Stimulated activated effector memory CD8-positive, alpha-beta T cell treated with anti-CD3 and anti-CD28 coated beads, Interleukin-12 subunit alpha, Interleukin-12 subunit beta, amount 100 ng/mL, for 72 hours (primary cell): Measurements from ENCODE around the gene INO80B.
"Not testable (repeated sequence)": the region's sequence is repeated elsewhere in the genome, so short reads cannot be mapped to it uniquely, and the experiment has no call there.

Source experiments
- ATAC-seq: fragments of 150-1000 bp; cut with Tn5 transposase; 2 replicates; pipeline ENCODE4 v1.10.0; 2021
- DNase-seq, 2 donors: peaks; one replicate each; pipeline ENCODE4 v3.0.0; 2021 to 2022; ENCODE audit warnings: low spot score in 2 of 2
- H3K27ac Mint-ChIP-seq: one replicate; pipeline ENCODE4 v1.8.0; 2022; ENCODE audit warnings: mild to moderate bottlenecking, mixed read lengths
- H3K36me3 Mint-ChIP-seq: one replicate; pipeline ENCODE4 v1.8.0; 2022; ENCODE audit warnings: mild to moderate bottlenecking, mixed read lengths
- H3K4me1 Mint-ChIP-seq: one replicate; pipeline ENCODE4 v1.8.0; 2022; ENCODE audit warnings: mixed read lengths
- H3K4me3 Mint-ChIP-seq: one replicate; pipeline ENCODE4 v1.8.0; 2022; ENCODE audit warnings: mild to moderate bottlenecking, mixed read lengths
- H3K9me3 Mint-ChIP-seq: one replicate; pipeline ENCODE4 v1.8.0; 2022; ENCODE audit warnings: mixed read lengths

INO80B gene

DNA sequence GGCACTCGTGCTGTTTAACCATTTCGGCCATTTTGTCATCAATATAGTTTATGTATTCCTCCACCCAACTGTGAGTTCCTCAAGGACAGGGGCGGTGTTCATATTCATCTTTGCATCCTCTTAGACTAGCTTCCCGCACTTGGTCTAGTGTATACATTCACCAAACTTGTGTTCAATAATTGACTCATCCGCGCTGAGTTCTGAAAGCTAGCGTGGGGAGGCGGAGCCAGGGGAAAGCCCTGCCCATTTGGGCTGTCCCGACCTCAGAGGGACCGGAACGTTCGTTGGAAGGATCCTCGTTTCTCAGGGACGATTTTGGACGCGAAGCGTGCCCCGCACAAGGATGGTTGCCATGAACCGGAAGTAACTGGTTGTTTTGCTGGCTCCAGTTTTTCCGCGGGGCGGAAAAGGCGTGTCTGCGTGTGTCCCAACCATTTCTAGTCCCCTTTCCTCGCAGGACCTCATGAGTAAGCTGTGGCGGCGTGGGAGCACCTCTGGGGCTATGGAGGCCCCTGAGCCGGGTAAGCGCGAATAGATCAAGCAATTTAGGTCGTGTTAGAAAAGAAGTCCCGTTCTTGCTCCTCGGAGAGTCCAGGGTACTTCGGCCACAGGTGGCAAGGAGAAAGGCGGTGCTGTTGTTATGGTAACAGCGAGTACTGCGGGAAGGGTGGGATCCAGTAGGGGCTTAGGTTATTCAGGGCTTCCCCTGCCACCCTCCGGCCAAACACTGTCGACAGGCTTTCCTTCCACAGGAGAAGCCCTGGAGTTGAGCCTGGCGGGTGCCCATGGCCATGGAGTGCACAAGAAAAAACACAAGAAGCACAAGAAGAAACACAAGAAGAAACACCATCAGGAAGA is at the start of gene INO80B:
INO80B (plus strand) TSS at position 434 of the 858 bp plus-strand sequence; CDS start at position 464, 30 bp downstream.
- no peaks in the 10 kb centered on the region for H3K9me3 Mint-ChIP-seq
- H3K36me3 Mint-ChIP-seq, result peaks cover 56% of the 10 kb centered on the region
- peak; percentile 71 for ATAC-seq

DNA sequence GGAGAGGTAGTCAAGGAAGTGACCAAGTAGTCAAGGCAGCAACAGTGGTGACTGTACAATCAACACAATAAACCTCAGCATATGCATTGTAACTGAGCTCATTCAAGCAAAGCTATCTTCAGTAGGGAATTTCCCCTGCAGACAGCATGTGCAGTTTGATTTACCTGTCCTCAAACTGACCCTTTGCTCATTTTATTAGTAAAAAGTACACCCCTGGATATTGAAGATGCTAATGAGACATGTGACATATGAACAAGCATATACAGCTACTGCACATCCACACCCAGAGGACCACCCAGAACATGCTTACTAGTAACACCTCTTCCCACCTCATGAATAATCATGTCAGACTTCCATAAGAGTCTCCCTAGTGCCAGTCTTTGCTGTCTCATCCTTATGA is 48.9 kb upstream of the INO80B start:
- Mint-ChIP-seq H3K27ac (no peak overlapping the region), H3K4me1 (no peaks in the 10 kb centered on the region), H3K4me3 (no peak overlapping the region), H3K36me3 (no peaks in the 10 kb centered on the region), H3K9me3 (no peaks in the 10 kb centered on the region)
- peak; percentile 67 for ATAC-seq
- no peak for DNase-seq

More for the DNA sequence above, at the start of gene INO80B:
- Mint-ChIP-seq H3K4me1 (peaks cover 70% of the 10 kb centered on the region), H3K27ac (peak within 1 kb of the TSS; percentile 97), H3K4me3 (peak within 1 kb of the TSS; percentile 98)
- peak; percentile 98 to 100 for DNase-seq

DNA sequence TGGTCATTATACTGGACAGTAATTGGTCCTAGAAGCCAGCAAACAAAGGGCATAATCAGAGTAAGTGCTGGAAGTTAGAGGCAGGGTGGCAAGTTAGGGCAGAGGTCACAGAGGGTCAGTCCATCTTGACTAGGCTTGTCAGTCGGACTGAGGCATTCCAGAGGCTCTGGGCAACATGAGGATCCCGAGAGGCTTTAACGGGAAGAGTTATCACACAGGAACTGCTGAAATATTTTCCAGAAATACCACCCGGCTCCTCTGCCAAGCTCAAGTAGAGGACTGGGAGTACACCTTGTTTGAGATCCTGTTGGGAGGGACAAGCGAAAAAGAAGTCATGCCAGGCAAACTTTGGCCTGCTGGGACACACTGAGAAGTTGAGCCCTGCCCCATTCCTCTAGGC is 47.2 kb upstream of the INO80B start:
- Mint-ChIP-seq H3K4me1 (no peaks in the 10 kb centered on the region), H3K27ac (no peak overlapping the region), H3K9me3 (no peaks in the 10 kb centered on the region), H3K36me3 (no peaks in the 10 kb centered on the region), H3K4me3 (no peak overlapping the region)
- no peak for DNase-seq
- no peak for ATAC-seq

DNA sequence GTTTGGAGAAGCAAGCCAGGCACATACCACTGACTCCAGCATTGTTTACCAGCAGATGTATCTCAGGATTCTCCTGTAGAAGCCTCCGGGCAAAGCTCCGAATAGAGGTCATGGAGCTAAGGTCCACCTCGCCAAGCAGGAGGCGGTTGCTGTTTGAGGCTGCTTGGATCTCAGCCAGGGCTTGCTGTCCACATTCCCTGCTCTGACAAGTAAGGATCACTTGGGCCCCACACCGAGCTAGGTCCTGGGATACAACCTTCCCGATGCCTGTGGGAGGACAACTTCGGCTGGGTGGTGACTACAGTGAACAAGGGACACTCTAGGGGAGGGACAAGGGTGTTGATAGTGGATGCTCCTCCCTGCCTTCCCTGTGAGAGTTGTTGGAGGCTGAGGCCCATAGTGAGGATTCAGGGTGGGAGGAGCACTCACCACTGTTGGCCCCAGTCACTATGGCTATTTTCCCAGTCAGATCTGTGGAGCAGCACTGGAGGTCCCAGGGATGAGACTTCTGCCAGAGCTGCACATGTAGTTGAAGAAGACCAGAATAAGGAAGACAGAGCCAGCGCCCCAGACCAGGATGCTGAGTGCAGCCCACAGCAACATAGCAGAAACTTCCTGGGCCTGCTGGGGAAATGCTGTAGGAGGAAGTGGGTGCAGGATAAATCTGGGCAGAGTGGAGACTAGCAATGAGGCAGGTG is 41.7 kb upstream of the INO80B start:
- no peak for DNase-seq
- Mint-ChIP-seq H3K4me1 (no peaks in the 10 kb centered on the region), H3K36me3 (no peaks in the 10 kb centered on the region), H3K27ac (peak overlapping the region; percentile 11), H3K4me3 (no peak overlapping the region), H3K9me3 (no peaks in the 10 kb centered on the region)
- no peak for ATAC-seq

DNA sequence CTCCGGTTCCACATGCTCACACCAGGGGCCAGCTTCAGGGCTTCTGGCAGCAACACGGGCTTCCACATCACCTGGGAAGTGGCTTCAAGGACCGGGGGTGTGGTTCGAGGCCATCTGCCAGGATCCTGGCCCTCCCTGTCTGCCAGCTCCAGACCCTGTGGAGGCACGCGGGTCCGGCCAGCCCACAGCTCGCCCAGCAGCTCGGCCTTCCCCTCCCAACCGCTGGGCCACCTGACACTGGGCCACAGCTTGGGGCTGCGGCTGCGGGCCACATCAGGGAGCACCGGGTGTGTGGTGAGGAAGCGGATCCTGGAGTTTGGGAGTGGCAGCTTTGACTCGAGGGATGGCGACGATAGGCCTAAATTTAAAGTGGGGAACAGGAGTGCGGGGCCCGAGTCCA is 40.4 kb upstream of the INO80B start:
- ATAC-seq (no peak), DNase-seq (no peak)
- Mint-ChIP-seq H3K36me3 (no peaks in the 10 kb centered on the region), H3K4me3 (peak overlapping the region; percentile 52), H3K4me1 (no peaks in the 10 kb centered on the region), H3K9me3 (no peaks in the 10 kb centered on the region), H3K27ac (no peak overlapping the region)

DNA sequence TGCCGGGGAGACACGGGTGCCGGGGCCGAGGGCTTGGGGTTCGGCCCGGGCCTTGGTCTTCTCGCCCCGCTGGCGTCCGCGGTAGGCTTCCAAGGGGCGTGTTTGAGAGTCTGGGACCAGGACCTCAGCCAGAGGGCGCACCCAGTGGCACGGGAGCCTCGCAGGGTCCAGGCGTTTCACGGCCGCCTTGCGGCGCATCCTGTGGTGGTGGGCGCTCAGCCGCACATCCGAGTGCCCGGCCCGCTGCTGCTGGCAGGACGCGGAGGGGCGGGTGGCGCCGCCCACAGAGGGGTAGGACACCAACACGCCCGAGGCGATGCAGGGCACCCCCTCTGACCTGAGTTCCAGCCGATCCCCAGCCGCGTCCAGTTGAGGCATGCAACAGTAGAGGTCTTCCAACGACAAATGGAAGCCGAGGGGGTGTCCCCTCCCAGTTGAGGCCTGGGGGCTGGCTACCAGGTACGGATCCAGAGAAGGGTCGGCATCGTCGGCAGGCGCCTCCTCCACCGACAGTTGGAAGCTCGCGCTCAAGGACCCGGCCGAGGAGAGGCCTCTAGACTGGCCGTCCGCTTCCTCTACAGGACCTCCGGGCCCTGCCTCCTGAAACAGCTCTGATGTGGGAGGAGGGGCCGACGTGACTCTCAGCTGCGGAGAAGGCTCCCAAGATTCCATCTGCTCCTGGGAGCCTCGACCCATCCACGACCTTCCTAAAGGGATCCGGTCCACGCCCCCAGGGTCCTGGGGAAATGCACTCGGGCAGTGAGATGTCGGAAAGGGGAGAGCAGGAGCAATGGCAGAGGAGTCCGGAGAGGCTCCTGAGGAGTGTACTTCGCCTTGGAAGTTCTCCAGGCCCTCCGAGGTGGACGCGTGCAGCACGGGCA is 39.8 kb upstream of the INO80B start:
- Mint-ChIP-seq H3K27ac (no peak overlapping the region), H3K4me3 (peak overlapping the region; percentile 52), H3K36me3 (no peaks in the 10 kb centered on the region), H3K4me1 (peaks cover 1% of the 10 kb centered on the region), H3K9me3 (no peaks in the 10 kb centered on the region)
- ATAC-seq, result peak; percentile 59
- DNase-seq, result no peak

DNA sequence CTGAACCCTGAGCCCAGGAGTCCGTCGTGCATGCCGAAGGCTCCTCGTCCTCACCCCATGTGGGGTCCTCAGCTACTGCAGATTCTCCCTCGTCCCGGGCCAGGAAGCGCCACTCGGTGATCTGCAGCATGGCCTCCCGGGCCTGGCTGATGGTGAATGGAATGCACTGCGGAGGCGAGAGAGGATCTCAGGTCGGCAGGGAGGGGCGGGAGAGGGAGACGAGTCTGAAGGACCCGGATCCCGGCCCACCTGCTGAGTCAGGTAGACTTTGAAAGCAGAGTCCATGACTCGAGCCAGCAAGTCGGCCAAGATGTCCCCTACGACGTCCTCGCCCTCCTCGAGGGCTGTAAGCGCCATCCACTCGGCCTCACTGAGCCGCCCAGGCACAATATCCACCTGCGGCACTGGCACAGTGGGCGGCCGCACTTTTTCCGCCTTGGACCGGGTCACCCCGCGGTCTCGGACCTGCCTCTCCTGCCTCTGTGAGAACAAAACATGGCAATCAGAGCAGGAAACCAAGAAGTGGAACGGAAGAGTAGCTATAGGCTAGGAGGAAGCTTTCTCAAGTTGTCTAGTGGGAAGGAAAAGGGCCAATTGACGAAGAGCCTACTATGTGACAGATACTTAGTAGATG is 39.0 kb upstream of the INO80B start:
- ATAC-seq (no peak), DNase-seq (no peak)
- Mint-ChIP-seq H3K36me3 (peaks cover under 1% of the 10 kb centered on the region), H3K4me3 (peak overlapping the region; percentile 52), H3K9me3 (no peaks in the 10 kb centered on the region), H3K4me1 (peaks cover 8% of the 10 kb centered on the region), H3K27ac (no peak overlapping the region)

DNA sequence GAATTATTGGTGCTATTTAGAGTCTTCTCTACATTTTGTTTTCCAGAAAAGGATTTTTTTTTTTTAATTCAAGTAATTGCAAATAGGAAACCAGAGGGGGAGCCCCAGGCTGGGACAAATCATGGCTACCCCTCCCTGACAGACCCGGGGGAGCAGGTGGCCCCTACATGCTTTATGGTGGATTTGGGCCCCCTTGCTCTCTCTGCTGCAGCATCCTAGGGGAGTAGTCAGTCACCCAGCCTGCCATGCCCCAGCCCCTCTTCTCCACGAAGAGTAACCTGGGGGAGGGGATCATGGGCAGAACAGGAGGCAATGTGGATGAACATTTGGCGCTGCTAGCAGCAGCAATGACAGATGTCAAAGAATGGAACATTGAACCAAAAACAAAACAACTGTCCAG is 38.1 kb upstream of the INO80B start:
- DNase-seq (no peak), ATAC-seq (no peak)
- peaks cover 9% of the 10 kb centered on the region for H3K36me3 Mint-ChIP-seq
- no peak overlapping the region for H3K27ac Mint-ChIP-seq
- H3K4me1 Mint-ChIP-seq, result peaks cover 14% of the 10 kb centered on the region
- H3K9me3 Mint-ChIP-seq, result no peaks in the 10 kb centered on the region
- H3K4me3 Mint-ChIP-seq, result no peak overlapping the region

DNA sequence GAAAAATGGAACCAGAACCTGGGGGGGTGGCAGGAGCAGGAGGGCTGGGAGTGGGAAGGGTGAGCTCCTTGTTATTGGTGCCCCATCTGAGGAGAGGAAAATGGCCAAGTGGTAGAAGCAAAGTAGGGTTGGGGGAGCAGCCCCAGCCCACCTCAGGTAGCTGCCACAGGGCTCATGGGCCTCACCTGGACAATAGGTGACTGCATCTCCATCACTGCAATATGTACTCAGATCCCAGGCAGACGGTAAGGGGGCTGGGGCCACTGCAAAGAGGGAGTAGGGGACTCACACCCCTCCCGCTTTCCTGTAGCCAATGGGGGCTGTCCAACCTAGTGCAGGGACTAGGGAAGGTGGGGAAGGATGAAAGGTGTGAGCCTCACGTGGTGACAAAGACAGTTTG is 37.7 kb upstream of the INO80B start:
- DNase-seq, result no peak
- Mint-ChIP-seq H3K27ac (no peak overlapping the region), H3K36me3 (peaks cover 13% of the 10 kb centered on the region), H3K4me1 (peaks cover 18% of the 10 kb centered on the region), H3K9me3 (no peaks in the 10 kb centered on the region), H3K4me3 (no peak overlapping the region)
- no peak for ATAC-seq

DNA sequence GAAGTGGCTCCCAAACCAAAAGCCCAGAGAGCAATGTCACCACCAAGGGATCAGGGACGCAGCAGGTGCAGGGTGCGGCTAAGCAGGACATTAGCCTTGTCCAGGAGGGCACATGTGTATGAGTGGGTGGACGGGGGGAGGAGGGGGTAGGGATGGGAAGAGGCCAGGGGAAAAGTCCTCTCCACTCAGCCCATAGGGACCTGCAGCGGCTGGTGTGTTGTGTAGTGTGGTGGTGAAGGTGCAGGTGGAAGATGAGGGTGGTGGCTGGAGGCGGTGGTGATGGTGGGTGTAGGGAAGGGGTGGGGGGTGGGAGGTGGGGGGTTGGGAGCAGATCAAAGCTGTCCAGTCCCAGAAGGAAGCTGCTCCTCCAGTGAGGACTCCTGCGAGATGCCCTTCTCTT is 37.1 kb upstream of the INO80B start:
- no peak overlapping the region for H3K27ac Mint-ChIP-seq
- H3K4me3 Mint-ChIP-seq, result no peak overlapping the region
- H3K9me3 Mint-ChIP-seq, result no peaks in the 10 kb centered on the region
- peaks cover 23% of the 10 kb centered on the region for H3K4me1 Mint-ChIP-seq
- DNase-seq (no peak), ATAC-seq (no peak)
- H3K36me3 Mint-ChIP-seq, result peaks cover 19% of the 10 kb centered on the region

DNA sequence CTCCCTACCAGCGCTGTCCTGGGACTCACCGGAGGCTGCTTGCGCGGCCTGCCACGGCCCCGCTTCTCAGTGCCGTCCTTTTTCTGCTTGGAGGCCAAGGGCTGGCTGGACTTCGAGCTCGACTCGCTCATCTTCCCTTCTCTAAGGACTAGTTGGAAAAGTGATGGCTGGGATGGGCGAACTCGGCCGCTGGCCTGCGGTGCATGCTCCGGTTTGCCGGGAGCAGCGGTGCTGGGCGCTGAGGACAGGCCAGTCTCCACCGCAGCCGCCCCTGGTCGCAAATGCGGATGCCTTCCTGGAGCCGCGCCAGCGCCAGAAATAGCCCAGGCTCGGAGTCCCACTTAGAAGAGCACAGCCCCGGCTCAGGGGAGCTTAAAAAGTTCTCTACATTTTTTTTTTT is 36.6 kb upstream of the INO80B start:
- H3K9me3 Mint-ChIP-seq, result no peaks in the 10 kb centered on the region
- H3K4me3 Mint-ChIP-seq, result no peak overlapping the region
- no peak overlapping the region for H3K27ac Mint-ChIP-seq
- peaks cover 24% of the 10 kb centered on the region for H3K36me3 Mint-ChIP-seq
- no peak for ATAC-seq
- DNase-seq, result no peak
- H3K4me1 Mint-ChIP-seq, result peaks cover 28% of the 10 kb centered on the region

DNA sequence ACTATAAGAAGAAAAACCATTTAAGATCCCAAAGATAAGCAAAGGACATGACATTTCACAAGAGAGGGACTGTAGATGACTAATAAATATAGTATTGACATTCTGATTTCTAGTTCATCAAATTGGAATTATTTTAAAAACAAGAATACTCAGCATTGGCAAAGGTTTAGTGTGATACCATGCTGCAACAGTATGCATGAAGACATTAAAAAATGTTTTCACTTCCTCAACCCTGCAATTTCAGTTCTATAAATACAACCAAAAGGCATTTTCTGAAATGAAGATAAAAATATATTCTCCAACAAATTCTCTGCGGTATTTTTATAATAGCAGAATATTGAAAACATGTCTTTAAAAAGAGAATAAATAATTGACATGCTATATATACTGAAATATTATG is 35.5 kb upstream of the INO80B start:
- Mint-ChIP-seq H3K9me3 (no peaks in the 10 kb centered on the region), H3K36me3 (peaks cover 27% of the 10 kb centered on the region), H3K27ac (no peak overlapping the region), H3K4me1 (peaks cover 31% of the 10 kb centered on the region), H3K4me3 (no peak overlapping the region)
- DNase-seq (no peak), ATAC-seq (no peak)

DNA sequence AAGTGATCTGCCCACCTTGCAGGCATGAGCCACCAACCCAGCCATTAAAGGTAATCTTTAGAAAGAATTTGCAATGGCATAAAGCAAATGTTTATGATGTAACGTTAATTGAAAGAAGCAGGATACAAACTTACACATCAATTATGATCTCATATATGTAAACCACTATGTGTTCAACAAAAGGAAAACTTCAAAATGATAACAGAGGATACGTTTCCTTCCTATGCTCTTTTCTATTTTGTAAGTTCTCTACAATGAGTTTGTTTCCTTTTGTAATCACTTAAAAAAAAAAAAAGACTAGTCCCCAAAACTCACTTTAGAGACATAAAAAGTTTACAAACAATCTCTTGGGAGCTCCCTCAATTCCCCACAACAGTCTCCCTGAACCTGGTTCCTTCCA is 34.9 kb upstream of the INO80B start:
- H3K9me3 Mint-ChIP-seq, result no peaks in the 10 kb centered on the region

DNA sequence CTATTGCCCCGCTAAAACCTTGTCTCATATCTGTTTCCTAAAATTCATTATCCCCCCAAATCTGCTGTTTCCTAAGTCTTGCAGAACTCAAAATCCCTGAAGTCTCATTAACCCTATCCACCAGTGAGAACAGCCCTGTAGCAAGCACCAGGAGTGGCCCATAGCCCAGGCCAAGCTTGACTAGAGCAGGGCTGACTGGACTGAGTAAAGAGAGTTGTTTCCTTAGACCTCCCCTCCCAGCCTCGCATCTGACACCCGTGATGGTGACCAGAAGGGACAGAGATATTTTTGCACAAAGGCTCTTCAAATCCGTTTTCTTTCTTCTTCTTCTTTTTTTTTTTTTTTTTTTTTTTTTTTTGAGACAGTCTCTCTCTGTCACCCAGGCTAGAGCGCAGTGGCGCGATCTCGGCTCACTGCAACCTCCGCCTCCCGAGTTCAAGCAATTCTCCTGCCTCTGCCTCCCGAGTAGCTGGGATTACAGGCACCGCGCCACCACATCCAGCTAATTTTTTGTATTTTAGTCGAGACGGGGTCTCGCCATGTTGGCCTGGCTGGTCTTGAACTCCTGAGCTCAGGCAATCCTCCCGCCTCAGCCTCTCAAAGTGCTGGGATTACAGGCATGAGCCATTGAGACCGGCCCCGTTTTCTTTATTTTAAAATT is 34.3 kb upstream of the INO80B start:
- ATAC-seq, DNase-seq, H3K9me3 Mint-ChIP-seq: not testable (repeated sequence)
- Mint-ChIP-seq H3K36me3 (peaks cover 39% of the 10 kb centered on the region), H3K4me1 (peaks cover 31% of the 10 kb centered on the region), H3K4me3 (peak overlapping the region; percentile 98), H3K27ac (peak overlapping the region; percentile 98)

More for the DNA sequence above, 34.9 kb upstream of the INO80B start:
- Mint-ChIP-seq H3K27ac (no peak overlapping the region), H3K4me1 (peaks cover 31% of the 10 kb centered on the region), H3K4me3 (peak overlapping the region; percentile 98), H3K36me3 (peaks cover 33% of the 10 kb centered on the region)
- DNase-seq (no peak), ATAC-seq (no peak)
